SK-N-SH (cell line): Measurements from ENCODE around the gene TBC1D3G. TPM values are rescaled to one million over a fixed set of nuclear protein-coding genes. Genes with fewer than 3 reads are reported as not detected.
"Not testable (repeated sequence)": the region's sequence is repeated elsewhere in the genome, so short reads cannot be mapped to it uniquely, and the experiment has no call there.

Experiments
- CTCF ChIA-PET: fragments of 300-600, 350-600 bp; formaldehyde crosslinking; extraction: SDS; loops from one replicate; lab custom pipeline; 2021; lab: Yijun Ruan, JAX
- POLR2A ChIA-PET: fragments of 350-600 bp; sonication (Branson Sonifier 250); formaldehyde crosslinking; extraction: SDS; loops from one replicate; lab custom pipeline; 2020; ENCODE audit warnings: antibody characterized with exemption, inconsistent platforms; lab: Yijun Ruan, JAX
- DNase-seq: peaks from one replicate; pipeline ENCODE4 v3.0.0; 2012
- H2AFZ ChIP-seq: fragments of 200-600 bp; sonication (generic); 2 replicates; pipeline ENCODE4 v1.8.1; 2016; ENCODE audit warnings: antibody characterized with exemption, mild to moderate bottlenecking, low read depth
- H3F3A ChIP-seq: fragments of 200-600 bp; sonication (generic); replicated peaks from 2 replicates; pipeline ENCODE3; 2016; ENCODE audit warnings: antibody characterized with exemption, mild to moderate bottlenecking; ENCODE audit not compliant: insufficient read depth
- H3K27ac ChIP-seq, 2 experiments: fragments of 200-500 bp in 1 of 2; fragments of 200-600 bp in 1 of 2; sonication (Bioruptor generic) in 1 of 2; sonication (generic), shearing (Covaris generic) in 1 of 2; 2 replicates each; pipeline versions ENCODE4 v1.5.1 to v1.6.1; 2014 to 2016; ENCODE audit warnings: low read depth in 2 of 2, inconsistent platforms in 1 of 2, low read length in 1 of 2, mild to moderate bottlenecking in 1 of 2, mixed read lengths in 1 of 2
- H3K27me3 ChIP-seq: fragments of 200-600 bp; sonication (generic), shearing (Covaris generic); 2 replicates; pipeline ENCODE4 v1.6.1; 2016; ENCODE audit warnings: mixed run types; ENCODE audit not compliant: insufficient read depth
- H3K36me3 ChIP-seq, 2 experiments: fragments of 200-500 bp in 1 of 2; fragments of 200-600 bp in 1 of 2; sonication (Bioruptor generic) in 1 of 2; sonication (generic) in 1 of 2; replicated peaks in 1 of 2; 2 replicates each; pipeline versions ENCODE3 to v1.5.1; 2014 to 2016; ENCODE audit warnings: low read length in 1 of 2, mild to moderate bottlenecking in 1 of 2; ENCODE audit not compliant: insufficient read depth in 2 of 2, control insufficient read depth in 1 of 2
- H3K4me1 ChIP-seq, 2 experiments: fragments of 200-500 bp in 1 of 2; fragments of 200-600 bp in 1 of 2; sonication (Bioruptor generic) in 1 of 2; sonication (generic), shearing (Covaris generic) in 1 of 2; 2 replicates each; pipeline versions ENCODE4 v1.5.1 to v1.6.1; 2014 to 2016; ENCODE audit warnings: low read depth in 1 of 2, low read length in 1 of 2, mixed run types in 1 of 2; ENCODE audit not compliant: insufficient read depth in 2 of 2, control insufficient read depth in 1 of 2
- H3K4me2 ChIP-seq: fragments of 200-600 bp; sonication (generic), shearing (Covaris generic); 2 replicates; pipeline ENCODE4 v1.6.1; 2017; ENCODE audit warnings: mixed run types
- H3K4me3 ChIP-seq, 2 experiments: fragments of 200-500 bp in 1 of 2; fragments of 200-600 bp in 1 of 2; sonication (Bioruptor generic) in 1 of 2; sonication (generic), shearing (Covaris generic) in 1 of 2; 2 replicates each; pipeline versions ENCODE4 v1.5.1 to v1.8.1; 2014 to 2016; ENCODE audit warnings: low read depth in 2 of 2, inconsistent platforms in 1 of 2, low read length in 1 of 2, mild to moderate bottlenecking in 1 of 2, mixed read lengths in 1 of 2, moderate library complexity in 1 of 2
- H3K79me2 ChIP-seq: fragments of 200-600 bp; sonication (generic); 2 replicates; pipeline ENCODE4 v1.8.1; 2017; ENCODE audit warnings: mild to moderate bottlenecking; ENCODE audit not compliant: insufficient read depth
- H3K9ac ChIP-seq: fragments of 200-600 bp; sonication (generic); 2 replicates; pipeline ENCODE4 v1.6.1; 2017; ENCODE audit warnings: mixed run types
- H3K9me2 ChIP-seq: fragments of 200-600 bp; sonication (generic); 2 replicates; pipeline ENCODE4 v1.6.1; 2017; ENCODE audit warnings: mixed run types
- H3K9me3 ChIP-seq: fragments of 200-600 bp; sonication (generic); 2 replicates; pipeline ENCODE4 v1.6.1; 2017; ENCODE audit warnings: mixed run types, mild to moderate bottlenecking, moderate library complexity
- H4K20me1 ChIP-seq: fragments of 200-600 bp; sonication (generic); 2 replicates; pipeline ENCODE4 v1.6.1; 2017; ENCODE audit warnings: mild to moderate bottlenecking, mixed run types; ENCODE audit not compliant: insufficient read depth
- WGBS: methylation state at CpG from one replicate; pipeline ENCODE4 v1.1.6; 2017; ENCODE audit warnings: low lambda C conversion rate; 5-methylcytosine and 5-hydroxymethylcytosine counted together
- polyA plus RNA-seq, 3 experiments: library from polyadenylated mRNA; depleted of rRNA; stranded (reverse); fragments of >200 nt; gene quantifications; 2 replicates each; pipeline ENCODE4 v1.2.3, GENCODE V29; 2012

Gene TBC1D3G
- polyA plus RNA-seq (2012; rRNA removed) = not detected in 2 replicates
- polyA plus RNA-seq (2012; cell fraction: cytosol; rRNA removed) = not detected in 2 replicates
- polyA plus RNA-seq (2012; cell fraction: nucleus; rRNA removed) = not detected in 2 replicates

DNA sequence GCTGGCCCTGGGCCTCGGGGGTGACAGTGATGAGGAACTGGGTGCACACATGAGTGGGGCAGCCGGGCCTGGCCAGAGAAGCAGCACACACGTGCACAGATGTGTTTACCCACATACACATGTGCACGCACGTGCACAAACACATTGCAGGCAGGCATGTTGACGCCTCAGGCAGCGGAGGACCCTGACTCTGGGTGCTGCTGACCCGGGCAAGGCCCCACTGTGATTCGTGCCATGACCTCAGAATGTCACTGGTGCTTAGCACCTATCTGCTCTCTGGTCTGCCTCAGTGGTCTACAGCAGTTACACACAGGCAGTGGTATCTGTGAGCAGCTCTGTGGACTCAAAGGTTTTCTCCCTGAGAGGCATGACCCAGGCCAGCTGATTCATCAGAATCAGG, at the start of gene TBC1D3G:
TSS of gene TBC1D3G (plus strand) at position 301 of the 400 bp plus-strand sequence. CDS start 1,528 bp downstream, outside the sequence.
- no CpG with 5 or more reads among the region's 9 CpGs for WGBS
- H3K4me3 ChIP-seq, H3K9ac ChIP-seq, H3K27ac ChIP-seq, H3K4me2 ChIP-seq, H3F3A ChIP-seq, H3K79me2 ChIP-seq, DNase-seq, H4K20me1 ChIP-seq, H3K27me3 ChIP-seq, H3K36me3 ChIP-seq, H3K9me2 ChIP-seq, H3K9me3 ChIP-seq, H3K4me1 ChIP-seq, POLR2A ChIA-PET, H2AFZ ChIP-seq, CTCF ChIA-PET: not testable (repeated sequence)

DNA sequence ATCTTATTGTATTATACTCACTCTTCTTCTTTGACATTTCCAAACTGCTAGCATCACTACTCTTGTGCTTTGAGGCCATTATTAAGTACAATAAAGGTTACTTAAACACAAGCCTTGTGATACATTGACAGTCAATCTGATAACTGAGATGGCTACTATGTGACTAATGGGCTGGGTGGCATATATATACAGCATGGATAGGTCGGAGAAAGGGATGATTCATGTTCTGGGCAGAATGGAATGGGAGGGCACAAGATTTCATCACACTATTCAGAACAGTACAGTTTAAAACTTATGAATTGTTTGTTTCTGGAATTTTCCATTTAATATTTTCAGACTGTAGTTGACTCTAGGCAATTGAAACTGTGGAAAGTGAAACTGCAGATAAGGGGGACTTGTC, 40.4 kb upstream of the TBC1D3G start:
- CTCF ChIA-PET, H3K4me2 ChIP-seq, H3K36me3 ChIP-seq, H3K9me3 ChIP-seq, H3K79me2 ChIP-seq, H3K27ac ChIP-seq, H4K20me1 ChIP-seq, H3K4me3 ChIP-seq, H3K9ac ChIP-seq, H3K4me1 ChIP-seq, POLR2A ChIA-PET, DNase-seq, H3K27me3 ChIP-seq, H3K9me2 ChIP-seq, H2AFZ ChIP-seq, H3F3A ChIP-seq: not testable (repeated sequence)
- WGBS = no CpG with 5 or more reads among the region's 1 CpG

DNA sequence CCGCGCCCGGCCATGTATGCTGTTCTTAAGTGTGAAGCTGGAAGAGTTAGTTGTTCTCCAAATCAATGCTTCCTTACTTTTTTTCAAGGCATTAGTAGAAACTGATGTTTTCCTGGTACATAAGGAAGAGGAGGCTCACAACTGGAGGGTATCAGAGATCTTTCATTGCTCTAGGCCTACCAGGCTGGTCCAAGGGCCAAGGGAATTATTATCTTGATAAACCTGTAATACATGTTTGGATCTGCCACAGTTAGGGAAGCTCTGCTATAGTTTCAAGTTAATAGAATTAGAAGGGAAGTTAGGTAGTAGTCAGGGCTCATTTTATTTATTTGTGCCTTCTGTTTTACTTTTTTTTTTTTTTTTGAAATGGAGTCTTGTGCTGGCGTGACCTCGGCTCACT, 39.5 kb upstream of the TBC1D3G start:
- H3K9ac ChIP-seq, H3K36me3 ChIP-seq, H3K4me2 ChIP-seq, H3K27ac ChIP-seq, H4K20me1 ChIP-seq, H3K27me3 ChIP-seq, H3K4me1 ChIP-seq, H3K9me3 ChIP-seq, H3K4me3 ChIP-seq, CTCF ChIA-PET, DNase-seq, H3F3A ChIP-seq, H3K9me2 ChIP-seq, H2AFZ ChIP-seq, POLR2A ChIA-PET, H3K79me2 ChIP-seq: not testable (repeated sequence)
- WGBS = 42% methylated on average over 2 of the region's 5 CpGs

DNA sequence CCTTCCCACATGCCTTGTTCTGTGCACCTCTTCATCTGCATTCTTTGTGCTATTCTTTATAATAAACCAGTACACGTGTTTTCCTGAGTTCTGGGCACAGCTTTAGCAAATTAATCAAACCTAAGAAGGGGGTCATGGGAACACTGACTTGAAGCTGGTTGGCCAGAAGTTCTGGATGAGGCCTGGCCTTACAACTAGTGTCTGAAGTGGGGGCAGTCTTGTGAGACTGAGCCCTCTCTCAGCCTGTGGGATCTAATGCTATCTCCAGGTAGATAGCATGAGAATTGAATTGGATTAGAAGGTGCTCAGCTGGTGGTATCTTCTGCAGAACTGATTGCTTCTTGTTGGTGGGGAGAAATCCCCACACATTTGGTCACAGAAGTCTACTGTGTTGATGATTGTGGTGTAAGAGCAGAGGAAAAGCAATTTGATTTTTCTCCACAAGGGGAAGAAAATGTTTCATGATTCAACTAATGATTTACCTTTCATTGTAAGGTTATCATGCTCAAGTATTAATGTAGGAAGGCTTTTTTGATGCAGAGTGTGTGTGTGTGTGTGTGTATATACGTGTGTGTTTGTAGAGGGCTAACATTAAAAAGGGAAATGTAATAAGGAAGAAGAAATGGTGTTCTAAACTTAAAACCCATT, 33.6 kb upstream of the TBC1D3G start:
- H3K79me2 ChIP-seq, DNase-seq, H3F3A ChIP-seq, H3K4me1 ChIP-seq, H3K36me3 ChIP-seq, CTCF ChIA-PET, H3K9ac ChIP-seq, H3K4me2 ChIP-seq, H3K9me2 ChIP-seq, H3K27ac ChIP-seq, H2AFZ ChIP-seq, H3K27me3 ChIP-seq, H3K4me3 ChIP-seq, H3K9me3 ChIP-seq, H4K20me1 ChIP-seq, POLR2A ChIA-PET: not testable (repeated sequence)
- 35% methylated on average over 1 of the region's 2 CpGs for WGBS

DNA sequence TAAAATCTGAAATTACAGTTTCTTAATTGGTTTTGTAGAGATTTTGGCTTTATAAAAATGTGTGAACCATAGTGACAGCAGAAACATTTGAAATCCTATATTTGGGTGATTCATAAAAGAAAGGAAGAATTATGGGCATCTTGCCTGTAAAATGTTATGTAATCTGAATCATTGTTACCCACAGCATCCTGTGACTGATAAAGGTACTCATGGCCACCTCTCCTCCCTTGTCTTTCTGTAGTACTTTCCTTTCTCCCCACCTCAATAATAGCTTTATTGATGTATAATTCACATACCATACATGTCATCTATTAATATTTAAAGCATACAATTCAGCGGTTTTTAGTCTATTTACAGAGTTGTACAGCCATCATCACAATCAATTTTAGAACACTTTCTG, 28.5 kb upstream of the TBC1D3G start:
- H3K36me3 ChIP-seq, POLR2A ChIA-PET, H4K20me1 ChIP-seq, H3K27ac ChIP-seq, H3K9ac ChIP-seq, H2AFZ ChIP-seq, H3K4me2 ChIP-seq, H3K4me3 ChIP-seq, DNase-seq, H3K79me2 ChIP-seq, H3K4me1 ChIP-seq, H3K27me3 ChIP-seq, H3K9me2 ChIP-seq, CTCF ChIA-PET, H3F3A ChIP-seq, H3K9me3 ChIP-seq: not testable (repeated sequence)
- WGBS = no CpG with 5 or more reads among the region's 1 CpG

DNA sequence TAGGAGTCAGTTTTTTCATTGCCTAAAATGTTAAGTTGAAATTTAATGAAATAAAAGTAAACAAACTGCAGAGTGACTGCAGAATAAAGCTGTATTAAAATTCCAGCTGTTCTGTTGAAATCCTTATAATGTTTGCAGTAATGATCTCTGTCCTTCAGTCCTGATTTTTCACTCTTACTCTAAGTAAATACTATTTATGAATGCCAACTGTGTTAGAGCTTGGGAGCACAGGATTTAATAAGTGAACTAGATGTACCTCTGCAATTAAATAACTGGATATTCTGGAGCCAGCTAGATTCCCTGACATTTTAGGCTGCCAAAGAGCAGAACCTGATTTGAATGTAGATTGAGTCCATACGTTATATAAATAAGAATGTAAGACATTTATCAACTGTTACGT, 7.9 kb upstream of the TBC1D3G start:
- H3F3A ChIP-seq, H3K36me3 ChIP-seq, DNase-seq, H2AFZ ChIP-seq, H3K4me2 ChIP-seq, H3K27ac ChIP-seq, H3K9ac ChIP-seq, H3K4me3 ChIP-seq, H3K9me2 ChIP-seq, H3K27me3 ChIP-seq, CTCF ChIA-PET, POLR2A ChIA-PET, H3K9me3 ChIP-seq, H4K20me1 ChIP-seq, H3K4me1 ChIP-seq, H3K79me2 ChIP-seq: not testable (repeated sequence)
- no CpG with 5 or more reads among the region's 2 CpGs for WGBS
